Stimulated activated naive CD4-positive, alpha-beta T cell treated with Interleukin-2 at 50 U/mL for 16 hours (primary cell): ENCODE results near the gene DPPA5.
"Not testable (repeated sequence)": the region's sequence is repeated elsewhere in the genome, so short reads cannot be mapped to it uniquely, and the experiment has no call there.

Source experiments
- DNase-seq: peaks from one replicate; lab custom pipeline; 2025; lab: John Stamatoyannopoulos, UW

Gene DPPA5

DNA sequence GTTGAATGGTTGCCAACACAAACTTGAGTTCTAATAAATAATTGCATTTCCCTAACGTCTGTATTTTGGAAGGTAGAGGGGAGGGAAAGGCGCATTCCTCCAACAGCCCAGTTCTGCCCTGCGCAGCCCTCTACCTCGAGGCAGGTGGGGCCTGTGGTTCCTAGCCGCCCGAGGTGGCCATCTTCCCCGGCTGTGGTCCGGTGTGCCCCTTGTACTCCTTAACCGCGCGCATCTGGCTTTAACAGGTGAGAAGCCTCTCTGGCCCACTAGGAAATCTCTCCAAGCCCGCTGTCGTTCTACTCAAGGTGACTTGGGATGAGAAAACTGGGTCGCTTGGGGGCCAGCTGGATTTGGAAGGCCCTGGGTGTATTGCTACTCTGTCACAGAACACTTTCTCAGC is 10.0 kb upstream of the DPPA5 start:
- DNase-seq, result no peak

GRCh38 chr6:73363537-73363875 is 9.4 kb upstream of the DPPA5 start:
- DNase-seq, result no peak

- no peak for DNase-seq
Observed at GRCh38 chr6:73362869-73363536, 8.9 kb upstream of the DPPA5 start.

- DNase-seq, result no peak
Observed at GRCh38 chr6:73362358-73362757, 8.3 kb upstream of the DPPA5 start, which contains the start of gene KHDC3L. KHDC3L (plus strand) TSS chr6:73362658; CDS start chr6:73362730, 72 bp downstream.

DNA sequence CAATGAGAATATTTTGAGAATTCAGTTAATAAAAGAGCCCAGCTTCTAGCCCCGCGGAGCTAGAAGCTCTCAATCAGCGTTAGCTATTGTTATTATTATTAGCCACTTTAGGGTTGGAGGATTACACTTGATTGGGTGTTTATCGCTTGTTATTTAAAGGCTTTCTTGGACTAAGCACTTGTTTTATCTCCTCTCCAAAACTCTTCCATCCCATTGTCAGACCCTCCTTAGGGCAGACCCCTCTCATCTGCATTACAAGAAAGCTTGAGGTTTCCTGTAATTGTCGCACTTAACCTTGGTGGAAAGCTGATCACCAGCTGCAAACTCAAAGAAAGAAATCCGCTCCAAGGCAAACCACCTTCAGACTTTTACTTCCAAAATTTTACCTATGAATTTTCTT is 4.8 kb downstream of the DPPA5 start:
- no peak for DNase-seq

DNA sequence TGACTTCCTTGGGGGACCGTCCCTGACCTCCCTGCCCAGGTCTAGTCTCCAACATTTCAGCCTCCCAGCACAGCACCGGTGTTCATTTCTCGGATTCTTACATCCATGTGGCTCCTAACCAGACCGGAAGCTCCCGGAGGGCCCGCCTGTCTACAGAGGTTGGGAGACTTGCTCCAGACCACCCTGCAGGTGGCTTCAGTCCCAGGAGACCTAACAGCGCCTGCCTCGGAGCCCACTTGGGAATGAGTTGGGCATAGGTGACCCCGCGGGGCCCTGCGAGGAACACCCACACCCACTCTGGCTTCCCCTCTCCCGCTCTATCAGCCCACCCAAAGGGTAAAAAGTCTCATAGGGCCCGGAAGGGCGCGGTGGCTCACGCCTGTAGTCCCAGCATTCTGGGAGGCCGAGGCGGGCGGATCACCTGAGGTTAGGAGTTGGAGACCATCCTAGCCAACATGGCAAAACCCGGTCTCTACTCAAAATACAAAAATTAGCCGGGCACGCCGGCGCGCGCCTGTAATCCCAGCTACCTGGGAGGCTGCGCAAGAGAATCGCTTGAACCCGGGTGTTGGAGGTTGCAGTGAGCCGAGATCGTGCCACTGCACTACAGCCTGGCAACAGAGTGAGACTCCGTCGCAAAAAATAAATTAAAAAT is 5.4 kb downstream of the DPPA5 start:
- DNase-seq, result no peak

DNA sequence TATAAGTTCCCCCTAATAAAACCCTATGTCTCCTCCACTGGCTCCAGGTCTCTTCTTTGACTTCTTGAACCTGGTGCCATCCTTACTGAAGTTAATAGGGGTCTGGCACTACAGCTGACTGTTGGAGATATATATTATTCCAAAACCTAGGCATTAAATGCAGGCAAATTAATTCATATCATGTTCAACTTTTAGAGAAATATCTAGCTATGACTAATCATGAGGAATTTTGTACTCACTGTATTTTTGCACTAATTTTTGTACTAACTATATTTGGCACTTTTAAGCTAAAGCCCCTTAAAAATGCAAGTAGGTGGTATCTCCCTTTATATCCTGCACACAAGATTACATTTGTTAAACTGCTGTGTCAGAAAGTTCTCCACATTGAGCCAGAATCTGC is 10.9 kb downstream of the DPPA5 start:
- no peak for DNase-seq

DNA sequence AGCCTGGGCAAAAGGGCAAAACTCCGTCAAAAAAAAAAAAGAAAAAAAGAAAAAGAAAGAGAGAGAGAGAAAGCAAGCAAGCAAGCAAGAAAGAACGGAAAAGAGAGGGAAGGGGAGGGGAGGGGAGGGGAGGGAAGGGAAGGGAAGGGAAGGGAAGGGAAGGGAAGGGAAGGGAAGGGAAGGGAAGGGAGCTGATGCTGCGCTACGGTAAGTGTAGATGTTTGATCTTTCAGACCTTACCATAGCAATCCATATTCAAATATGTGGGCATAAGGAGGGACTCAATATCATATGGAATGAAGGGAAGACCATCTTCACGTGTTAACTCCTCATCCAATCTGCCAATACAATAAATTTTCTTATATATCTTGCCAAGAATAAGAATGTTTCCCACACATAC is 11.9 kb downstream of the DPPA5 start:
- no peak for DNase-seq

DNA sequence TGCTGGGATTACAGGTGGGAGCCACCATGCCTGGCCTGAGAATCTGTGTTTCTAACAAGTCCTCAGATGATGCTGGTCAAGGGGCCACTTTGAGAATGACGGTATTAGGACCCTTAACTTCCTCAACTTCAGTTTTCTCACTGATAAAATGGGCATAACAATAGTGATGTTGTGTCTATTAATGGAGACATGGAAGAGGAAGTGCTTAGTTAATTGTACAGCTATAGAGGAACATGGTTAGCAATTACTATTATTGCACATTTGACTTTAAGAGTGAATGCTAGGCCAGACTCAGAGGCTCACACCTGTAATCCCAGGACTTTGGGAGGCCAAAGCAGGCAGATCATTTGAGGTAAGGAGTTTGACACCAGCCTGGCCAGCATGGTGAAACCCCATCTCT is 12.7 kb downstream of the DPPA5 start:
- no peak for DNase-seq

DNA sequence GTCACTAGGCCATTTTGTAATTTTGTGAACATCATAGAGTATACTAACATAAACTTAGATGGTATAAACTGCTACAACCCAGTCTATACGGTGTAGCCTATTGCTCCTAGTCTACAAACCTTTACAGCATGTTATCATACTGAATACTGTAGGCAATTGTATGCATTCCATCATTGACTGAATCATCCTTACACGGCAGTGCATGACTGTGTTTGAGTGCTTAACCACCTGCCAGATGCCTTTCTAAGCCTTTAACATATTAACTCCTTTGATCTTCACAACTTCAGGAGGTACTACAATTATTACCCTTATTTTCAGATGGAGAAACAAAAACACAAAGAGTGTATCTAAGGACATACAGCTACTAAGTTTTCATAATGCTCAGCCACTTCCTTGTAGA is 14.0 kb downstream of the DPPA5 start:
- no peak for DNase-seq

- no peak for DNase-seq
Observed at GRCh38 chr6:73339340-73339739, 14.7 kb downstream of the DPPA5 start.

DNA sequence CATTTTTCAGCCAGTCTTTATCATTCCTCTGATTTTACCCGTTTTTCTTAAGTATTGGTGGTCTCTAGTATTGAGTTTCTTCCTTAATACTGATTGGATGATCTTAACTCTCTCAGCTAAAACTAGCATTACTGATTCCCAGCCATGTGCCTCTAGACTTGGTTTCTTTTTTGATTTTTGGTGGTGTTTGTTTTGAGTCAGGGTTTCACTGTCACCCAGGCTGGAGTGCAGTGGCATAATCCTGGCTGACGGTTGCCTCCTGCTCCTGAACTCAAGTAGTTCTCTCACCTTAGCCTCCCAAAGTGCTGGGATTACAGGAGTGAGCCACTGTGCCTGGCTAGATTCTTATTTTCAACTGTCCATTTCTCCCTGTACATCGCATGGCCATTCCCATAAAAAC is 24.9 kb downstream of the DPPA5 start:
- DNase-seq, result no peak

DNA sequence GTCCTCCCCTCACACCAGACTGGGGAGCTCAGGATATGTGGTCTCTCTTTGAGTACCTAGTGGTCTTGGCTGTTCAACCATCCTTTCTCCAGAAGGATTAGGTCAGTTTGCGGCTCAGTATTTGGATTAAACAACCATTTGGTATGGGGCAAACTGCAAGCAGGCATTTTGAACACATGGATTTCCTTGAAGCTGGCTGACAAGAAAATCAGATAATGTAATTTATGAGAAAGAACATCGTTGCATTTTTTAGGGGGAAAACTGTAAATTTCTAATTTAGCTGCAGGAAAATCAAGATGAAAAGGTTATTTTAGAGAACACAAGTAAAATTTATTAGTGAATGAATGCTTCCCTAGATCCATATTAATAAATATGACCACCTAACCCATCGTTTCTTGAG is 25.3 kb downstream of the DPPA5 start:
- no peak for DNase-seq

DNA sequence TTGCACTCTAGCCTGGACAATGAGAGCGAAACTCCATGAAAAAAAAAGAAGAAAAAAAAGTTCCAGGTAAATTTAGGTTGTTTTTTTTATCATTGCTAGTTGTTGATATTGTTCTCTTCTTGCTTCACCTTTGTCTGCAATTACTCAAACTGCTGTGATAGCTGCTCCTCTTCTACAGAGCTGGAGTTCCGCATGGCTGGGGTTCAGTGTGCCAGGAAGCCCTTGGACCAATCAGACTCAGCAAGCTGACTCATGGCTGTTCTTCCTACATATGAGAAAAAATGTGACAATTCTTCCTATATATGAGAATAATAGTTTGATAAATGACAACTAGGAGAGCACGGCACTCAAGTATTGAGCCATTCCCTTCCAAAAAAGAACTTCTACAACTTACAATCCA is 28.4 kb downstream of the DPPA5 start:
- no peak for DNase-seq

- DNase-seq, result no peak
Observed at GRCh38 chr6:73323323-73323722, 30.8 kb downstream of the DPPA5 start.

DNA sequence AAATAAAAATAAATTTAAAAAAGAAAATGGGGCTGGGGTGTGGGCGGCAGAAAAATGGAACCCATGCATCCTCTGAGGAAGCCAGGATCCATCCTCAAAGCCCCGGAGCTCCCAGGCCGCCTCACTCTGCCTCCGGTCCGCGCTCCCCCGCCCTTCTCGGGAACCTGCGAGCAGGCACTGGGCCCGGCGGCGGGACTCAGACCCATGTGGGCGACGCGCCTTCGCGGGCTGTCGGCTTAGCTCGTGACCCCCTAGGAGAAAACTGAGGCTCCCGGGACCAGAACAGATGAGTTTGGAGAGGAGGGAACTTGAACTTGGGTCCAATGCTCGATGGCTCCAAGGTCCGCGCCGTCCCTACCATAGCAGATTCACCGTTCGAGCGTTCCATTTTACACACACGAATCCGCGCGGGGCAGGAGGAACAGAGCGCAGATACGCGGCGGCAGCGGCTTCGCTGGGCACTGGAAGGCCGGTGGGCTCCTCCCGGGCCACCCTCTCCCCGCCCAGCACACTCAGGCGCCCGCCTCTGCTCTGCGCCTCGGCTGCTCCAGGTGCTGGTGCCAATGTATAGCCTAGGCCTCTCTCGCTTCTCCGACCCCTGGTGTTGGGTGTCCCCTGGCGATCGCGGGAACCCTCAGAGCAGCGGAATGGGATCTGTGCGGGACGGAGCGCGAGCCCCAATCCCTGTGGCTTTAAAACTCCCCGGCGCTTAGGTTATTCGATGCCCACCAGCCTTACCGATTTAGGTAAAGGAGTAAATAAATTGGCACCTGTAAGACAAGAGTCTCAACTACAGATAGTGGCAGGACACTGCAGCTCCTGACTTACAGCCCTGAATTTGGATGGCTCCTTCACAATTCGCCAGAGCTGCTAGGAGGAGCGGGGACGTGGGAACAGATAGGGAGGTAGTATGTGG is 39.2 kb downstream of the DPPA5 start:
- no peak for DNase-seq

DNA sequence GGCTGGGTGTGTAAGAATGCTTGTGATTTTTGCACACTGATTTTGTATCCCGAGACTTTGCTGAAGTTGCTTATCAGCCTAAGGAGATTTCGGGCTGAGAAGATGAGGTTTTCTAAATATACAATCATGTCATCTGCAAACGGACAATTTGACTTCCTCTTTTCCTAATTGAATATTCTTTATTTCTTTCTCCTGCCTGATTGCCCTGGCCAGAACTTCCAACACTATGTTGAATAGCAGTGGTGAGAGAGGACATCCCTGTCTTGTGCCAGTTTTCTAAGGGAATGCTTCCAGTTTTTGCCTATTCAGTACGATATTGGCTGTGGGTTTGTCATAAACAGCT is 43.6 kb downstream of the DPPA5 start:
- DNase-seq, result not testable (repeated sequence)

DNA sequence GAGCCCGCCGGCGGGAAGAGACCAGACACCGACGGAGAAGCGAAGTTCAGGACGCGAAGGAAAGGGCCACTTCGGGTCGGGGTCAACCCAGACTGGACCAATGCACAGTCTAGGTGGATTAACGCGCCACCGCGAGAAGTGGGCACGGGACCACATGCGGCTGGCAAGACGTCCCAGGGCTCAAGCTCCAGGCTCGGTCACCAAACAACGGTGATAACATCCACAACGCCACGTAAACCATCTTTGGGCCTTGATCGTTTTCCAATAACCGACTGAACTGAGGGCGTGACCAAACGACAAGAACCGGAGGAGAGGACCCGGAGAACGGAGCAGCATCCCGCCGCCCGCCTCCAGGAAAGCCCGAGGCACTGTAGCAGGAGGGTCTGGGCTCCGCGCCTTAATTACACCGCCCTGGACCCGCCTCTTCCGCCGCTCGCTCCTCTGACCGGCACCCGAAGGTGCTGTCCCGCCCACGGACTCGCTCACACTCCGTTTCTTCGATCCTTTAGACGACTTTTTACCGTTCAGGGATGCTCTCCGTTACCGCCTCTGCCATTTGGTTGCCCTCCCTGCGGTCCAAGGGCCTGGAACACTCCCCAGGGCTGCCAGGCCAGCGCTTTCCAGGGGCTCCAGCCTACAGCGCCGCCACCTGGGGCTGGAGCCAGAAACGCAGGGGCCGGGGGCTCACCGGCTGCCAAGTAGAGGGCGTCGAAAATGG is 44.1 kb downstream of the DPPA5 start:
- peak; percentile 63 for DNase-seq

DNA sequence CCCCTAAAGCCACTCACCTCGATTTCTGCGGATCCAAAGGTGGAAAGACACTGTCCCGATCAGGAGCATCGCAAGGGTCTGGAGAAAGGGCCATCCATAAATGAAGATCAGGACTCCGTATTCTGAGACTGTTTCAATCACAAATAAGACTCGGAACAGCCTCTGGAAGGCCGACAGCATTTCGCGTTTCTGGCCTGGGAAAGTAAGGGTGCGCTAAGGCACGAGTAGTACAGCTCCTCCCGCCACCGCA is 44.6 kb downstream of the DPPA5 start:
- peak; percentile 4 for DNase-seq

- no peak for DNase-seq
Observed at GRCh38 chr6:73308712-73309534, 45.2 kb downstream of the DPPA5 start.

DNA sequence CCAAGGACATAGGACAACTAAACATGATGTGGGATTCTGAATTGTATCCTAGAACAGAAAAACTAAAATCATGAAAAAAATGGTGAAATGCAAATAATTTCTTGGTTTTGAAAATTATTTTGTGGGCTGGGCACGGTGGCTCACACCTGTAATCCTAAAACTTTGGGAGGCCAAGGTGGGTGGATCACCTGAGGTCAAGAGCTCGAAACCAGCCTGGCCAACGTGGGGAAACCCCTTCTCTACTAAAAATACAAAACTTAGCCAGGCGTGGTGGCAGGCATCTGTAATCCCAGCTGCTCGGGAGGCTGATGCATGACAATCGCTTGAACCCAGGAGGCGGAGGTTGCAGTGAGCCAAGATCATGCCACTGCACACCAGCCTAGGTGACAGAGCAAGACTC is 50.3 kb downstream of the DPPA5 start:
- not testable (repeated sequence) for DNase-seq
